Activated T-helper 17 cell treated with anti-CD3 and anti-CD28 coated beads, Interleukin-2, amount 50 U/mL, for 72 hours (primary cell): Measurements from ENCODE around the gene C1orf74. TPM values are rescaled to one million over a fixed set of nuclear protein-coding genes. Genes with fewer than 3 reads are reported as not detected.
A peak's percentile ranks its signal among the peaks of the same experiment; 100 is the strongest.

Experiments
- ATAC-seq: fragments of 150-1000 bp; cut with Tn5 transposase; replicated peaks from 2 replicates; pipeline ENCODE4 v1.10.0; 2021; ENCODE audit warnings: mild to moderate bottlenecking, moderate library complexity
- H3K27ac Mint-ChIP-seq: one replicate; pipeline ENCODE4 v1.8.0; 2022; ENCODE audit warnings: mixed read lengths
- H3K27me3 Mint-ChIP-seq: one replicate; pipeline ENCODE4 v1.8.0; 2022; ENCODE audit warnings: mixed read lengths
- H3K36me3 Mint-ChIP-seq: one replicate; pipeline ENCODE4 v1.8.0; 2022; ENCODE audit warnings: low read depth, mild to moderate bottlenecking, mixed read lengths
- H3K4me1 Mint-ChIP-seq: one replicate; pipeline ENCODE4 v1.8.0; 2022; ENCODE audit warnings: mixed read lengths
- H3K4me3 Mint-ChIP-seq: one replicate; pipeline ENCODE4 v1.8.0; 2022; ENCODE audit warnings: mild to moderate bottlenecking, mixed read lengths
- H3K9me3 Mint-ChIP-seq: one replicate; pipeline ENCODE4 v1.8.0; 2022; ENCODE audit warnings: mixed read lengths
- total RNA-seq, 2 donors: library from RNA; stranded (reverse); gene quantifications; one replicate each; pipeline ENCODE4 v1.2.3, GENCODE V29; 2022

Gene C1orf74
- total RNA-seq, 2 donors from 2014 or later: 2.5 to 3.8 TPM

GRCh38 chr1:209791920-209792319, 7.6 kb upstream of the C1orf74 start:
- Mint-ChIP-seq H3K36me3 (no peaks in the 10 kb centered on the region), H3K4me1 (peaks cover 5% of the 10 kb centered on the region), H3K4me3 (no peak overlapping the region), H3K9me3 (no peaks in the 10 kb centered on the region), H3K27me3 (peaks cover 13% of the 10 kb centered on the region), H3K27ac (no peak overlapping the region)
- no peak for ATAC-seq

GRCh38 chr1:209790286-209791193, 6.2 kb upstream of the C1orf74 start:
- no peaks in the 10 kb centered on the region for H3K9me3 Mint-ChIP-seq
- H3K36me3 Mint-ChIP-seq: no peaks in the 10 kb centered on the region
- ATAC-seq: no peak
- H3K27me3 Mint-ChIP-seq: peaks cover 10% of the 10 kb centered on the region
- H3K27ac Mint-ChIP-seq: no peak overlapping the region
- no peak overlapping the region for H3K4me3 Mint-ChIP-seq
- no peaks in the 10 kb centered on the region for H3K4me1 Mint-ChIP-seq

GRCh38 chr1:209789245-209789644, 4.9 kb upstream of the C1orf74 start:
- peaks cover 2% of the 10 kb centered on the region for H3K4me1 Mint-ChIP-seq
- H3K36me3 Mint-ChIP-seq: no peaks in the 10 kb centered on the region
- no peak overlapping the region for H3K27ac Mint-ChIP-seq
- H3K4me3 Mint-ChIP-seq: no peak overlapping the region
- H3K27me3 Mint-ChIP-seq: peaks cover 9% of the 10 kb centered on the region
- ATAC-seq: no peak
- H3K9me3 Mint-ChIP-seq: no peaks in the 10 kb centered on the region

- H3K27me3 Mint-ChIP-seq: peaks cover 2% of the 10 kb centered on the region
- no peak overlapping the region for H3K4me3 Mint-ChIP-seq
- H3K36me3 Mint-ChIP-seq: no peaks in the 10 kb centered on the region
- no peak overlapping the region for H3K27ac Mint-ChIP-seq
- no peak for ATAC-seq
- H3K4me1 Mint-ChIP-seq: peaks cover 11% of the 10 kb centered on the region
- H3K9me3 Mint-ChIP-seq: no peaks in the 10 kb centered on the region
Observed at GRCh38 chr1:209787551-209787950, 3.2 kb upstream of the C1orf74 start.

GRCh38 chr1:209786146-209786545, 1.8 kb upstream of the C1orf74 start:
- Mint-ChIP-seq H3K36me3 (no peaks in the 10 kb centered on the region), H3K4me3 (no peak overlapping the region), H3K27ac (no peak overlapping the region), H3K27me3 (no peaks in the 10 kb centered on the region), H3K4me1 (peaks cover 12% of the 10 kb centered on the region), H3K9me3 (no peaks in the 10 kb centered on the region)
- ATAC-seq: no peak

GRCh38 chr1:209785592-209785991, 1.2 kb upstream of the C1orf74 start:
- Mint-ChIP-seq H3K4me3 (peak overlapping the region; percentile 91), H3K27ac (peak overlapping the region; percentile 98), H3K27me3 (no peaks in the 10 kb centered on the region), H3K4me1 (peaks cover 12% of the 10 kb centered on the region), H3K9me3 (no peaks in the 10 kb centered on the region), H3K36me3 (no peaks in the 10 kb centered on the region)
- ATAC-seq: no peak

GRCh38 chr1:209783386-209783785, 973 bp downstream of the C1orf74 start:
- no peaks in the 10 kb centered on the region for H3K36me3 Mint-ChIP-seq

GRCh38 chr1:209780268-209780667, 4.1 kb downstream of the C1orf74 start:
- ATAC-seq: no peak
- Mint-ChIP-seq H3K9me3 (no peaks in the 10 kb centered on the region), H3K4me3 (no peak overlapping the region), H3K4me1 (peaks cover 20% of the 10 kb centered on the region), H3K36me3 (no peaks in the 10 kb centered on the region), H3K27ac (peak overlapping the region; percentile 78), H3K27me3 (no peaks in the 10 kb centered on the region)

More at GRCh38 chr1:209783386-209783785, 973 bp downstream of the C1orf74 start:
- H3K9me3 Mint-ChIP-seq: no peaks in the 10 kb centered on the region
- H3K4me1 Mint-ChIP-seq: peaks cover 18% of the 10 kb centered on the region
- H3K27me3 Mint-ChIP-seq: no peaks in the 10 kb centered on the region
- H3K27ac Mint-ChIP-seq: peak overlapping the region; percentile 98
- ATAC-seq: no peak
- peak overlapping the region; percentile 91 for H3K4me3 Mint-ChIP-seq

GRCh38 chr1:209778102-209778501, 6.3 kb downstream of the C1orf74 start:
- H3K27ac Mint-ChIP-seq: peak overlapping the region; percentile 78
- peaks cover 25% of the 10 kb centered on the region for H3K4me1 Mint-ChIP-seq
- H3K4me3 Mint-ChIP-seq: no peak overlapping the region
- no peaks in the 10 kb centered on the region for H3K27me3 Mint-ChIP-seq
- no peak for ATAC-seq
- H3K9me3 Mint-ChIP-seq: no peaks in the 10 kb centered on the region
- H3K36me3 Mint-ChIP-seq: no peaks in the 10 kb centered on the region

- Mint-ChIP-seq H3K9me3 (no peaks in the 10 kb centered on the region), H3K36me3 (no peaks in the 10 kb centered on the region), H3K27me3 (no peaks in the 10 kb centered on the region), H3K27ac (peak overlapping the region; percentile 78), H3K4me3 (no peak overlapping the region), H3K4me1 (peaks cover 22% of the 10 kb centered on the region)
- ATAC-seq: no peak
Observed at GRCh38 chr1:209777587-209777986, 6.8 kb downstream of the C1orf74 start.

- H3K9me3 Mint-ChIP-seq: no peaks in the 10 kb centered on the region
- no peaks in the 10 kb centered on the region for H3K36me3 Mint-ChIP-seq
- peaks cover 21% of the 10 kb centered on the region for H3K4me1 Mint-ChIP-seq
- ATAC-seq: no peak
- H3K4me3 Mint-ChIP-seq: no peak overlapping the region
- H3K27ac Mint-ChIP-seq: peak overlapping the region; percentile 78
- H3K27me3 Mint-ChIP-seq: no peaks in the 10 kb centered on the region
Observed at GRCh38 chr1:209775678-209776077, 8.7 kb downstream of the C1orf74 start.

GRCh38 chr1:209774592-209774991, 9.8 kb downstream of the C1orf74 start:
- Mint-ChIP-seq H3K36me3 (no peaks in the 10 kb centered on the region), H3K9me3 (no peaks in the 10 kb centered on the region), H3K27ac (peak overlapping the region; percentile 78), H3K27me3 (no peaks in the 10 kb centered on the region), H3K4me1 (peaks cover 19% of the 10 kb centered on the region), H3K4me3 (no peak overlapping the region)
- no peak for ATAC-seq

- H3K9me3 Mint-ChIP-seq: no peaks in the 10 kb centered on the region
- no peak overlapping the region for H3K4me3 Mint-ChIP-seq
- no peak overlapping the region for H3K27ac Mint-ChIP-seq
- H3K4me1 Mint-ChIP-seq: peaks cover 31% of the 10 kb centered on the region
- no peaks in the 10 kb centered on the region for H3K36me3 Mint-ChIP-seq
- H3K27me3 Mint-ChIP-seq: no peaks in the 10 kb centered on the region
- ATAC-seq: no peak
Observed at GRCh38 chr1:209772126-209772525, 12.2 kb downstream of the C1orf74 start.

- H3K4me1 Mint-ChIP-seq: peaks cover 43% of the 10 kb centered on the region
- no peaks in the 10 kb centered on the region for H3K9me3 Mint-ChIP-seq
Observed at GRCh38 chr1:209770636-209771415, 13.5 kb downstream of the C1orf74 start.

GRCh38 chr1:209769971-209770370, 14.4 kb downstream of the C1orf74 start:
- no peaks in the 10 kb centered on the region for H3K36me3 Mint-ChIP-seq

More at GRCh38 chr1:209770636-209771415, 13.5 kb downstream of the C1orf74 start:
- H3K27me3 Mint-ChIP-seq: no peaks in the 10 kb centered on the region
- no peaks in the 10 kb centered on the region for H3K36me3 Mint-ChIP-seq
- no peak overlapping the region for H3K27ac Mint-ChIP-seq
- no peak for ATAC-seq
- no peak overlapping the region for H3K4me3 Mint-ChIP-seq

More at GRCh38 chr1:209769971-209770370, 14.4 kb downstream of the C1orf74 start:
- no peaks in the 10 kb centered on the region for H3K27me3 Mint-ChIP-seq
- no peak for ATAC-seq
- H3K4me1 Mint-ChIP-seq: peaks cover 41% of the 10 kb centered on the region
- H3K9me3 Mint-ChIP-seq: no peaks in the 10 kb centered on the region
- H3K4me3 Mint-ChIP-seq: no peak overlapping the region
- H3K27ac Mint-ChIP-seq: no peak overlapping the region
